ENCODE results near the gene HTR3A. TPM values are rescaled to one million over a fixed set of nuclear protein-coding genes. Genes with fewer than 3 reads are reported as not detected.

The HTR3A gene
- total RNA-seq, 1 donor from 2014 or later, result 14.5 TPM

GRCh38 chr11:114019574-114019973 is 44.7 kb downstream of the HTR3A start:
- DNase-seq, result no peak
- H3K27ac Mint-ChIP-seq (ENCODE audit: unreplicated experiment), result no peak overlapping the region
- H3K4me1 Mint-ChIP-seq (ENCODE audit: low read depth, unreplicated experiment), result no peaks in the 10 kb centered on the region

GRCh38 chr11:114025329-114025907 is 50.5 kb downstream of the HTR3A start:
- H3K36me3 Mint-ChIP-seq (ENCODE audit: unreplicated experiment), result peaks cover 4% of the 10 kb centered on the region
- peaks cover 2% of the 10 kb centered on the region for H3K27me3 Mint-ChIP-seq (ENCODE audit: unreplicated experiment)
- H3K27ac Mint-ChIP-seq (ENCODE audit: unreplicated experiment), result no peak overlapping the region
- no peak for DNase-seq
- TF ChIP-seq, protein P1, sequence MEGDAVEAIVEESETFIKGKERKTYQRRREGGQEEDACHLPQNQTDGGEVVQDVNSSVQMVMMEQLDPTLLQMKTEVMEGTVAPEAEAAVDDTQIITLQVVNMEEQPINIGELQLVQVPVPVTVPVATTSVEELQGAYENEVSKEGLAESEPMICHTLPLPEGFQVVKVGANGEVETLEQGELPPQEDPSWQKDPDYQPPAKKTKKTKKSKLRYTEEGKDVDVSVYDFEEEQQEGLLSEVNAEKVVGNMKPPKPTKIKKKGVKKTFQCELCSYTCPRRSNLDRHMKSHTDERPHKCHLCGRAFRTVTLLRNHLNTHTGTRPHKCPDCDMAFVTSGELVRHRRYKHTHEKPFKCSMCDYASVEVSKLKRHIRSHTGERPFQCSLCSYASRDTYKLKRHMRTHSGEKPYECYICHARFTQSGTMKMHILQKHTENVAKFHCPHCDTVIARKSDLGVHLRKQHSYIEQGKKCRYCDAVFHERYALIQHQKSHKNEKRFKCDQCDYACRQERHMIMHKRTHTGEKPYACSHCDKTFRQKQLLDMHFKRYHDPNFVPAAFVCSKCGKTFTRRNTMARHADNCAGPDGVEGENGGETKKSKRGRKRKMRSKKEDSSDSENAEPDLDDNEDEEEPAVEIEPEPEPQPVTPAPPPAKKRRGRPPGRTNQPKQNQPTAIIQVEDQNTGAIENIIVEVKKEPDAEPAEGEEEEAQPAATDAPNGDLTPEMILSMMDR (IDR thresholded peaks at IDR 0.05; ENCODE audit: partially characterized antibody, unreplicated experiment), result no peak
- H3K9me3 Mint-ChIP-seq (ENCODE audit: unreplicated experiment), result no peaks in the 10 kb centered on the region
- H3K4me1 Mint-ChIP-seq (ENCODE audit: low read depth, unreplicated experiment), result no peaks in the 10 kb centered on the region
- no peak overlapping the region for H3K4me3 Mint-ChIP-seq (ENCODE audit: unreplicated experiment)

More at GRCh38 chr11:114019574-114019973, 44.7 kb downstream of the HTR3A start:
- no peaks in the 10 kb centered on the region for H3K27me3 Mint-ChIP-seq (ENCODE audit: unreplicated experiment)
- no peak overlapping the region for H3K4me3 Mint-ChIP-seq (ENCODE audit: unreplicated experiment)
- peaks cover 1% of the 10 kb centered on the region for H3K9me3 Mint-ChIP-seq (ENCODE audit: unreplicated experiment)
- no peaks in the 10 kb centered on the region for H3K36me3 Mint-ChIP-seq (ENCODE audit: unreplicated experiment)
- TF ChIP-seq, protein P1 (IDR thresholded peaks at IDR 0.05; ENCODE audit: partially characterized antibody, unreplicated experiment), result no peak

- Mint-ChIP-seq H3K27me3 (ENCODE audit: unreplicated experiment) (peaks cover 2% of the 10 kb centered on the region), H3K4me1 (ENCODE audit: low read depth, unreplicated experiment) (no peaks in the 10 kb centered on the region), H3K9me3 (ENCODE audit: unreplicated experiment) (no peaks in the 10 kb centered on the region), H3K27ac (ENCODE audit: unreplicated experiment) (no peak overlapping the region), H3K4me3 (ENCODE audit: unreplicated experiment) (no peak overlapping the region), H3K36me3 (ENCODE audit: unreplicated experiment) (peaks cover 4% of the 10 kb centered on the region)
- DNase-seq, result no peak
- TF ChIP-seq, protein P1 (IDR thresholded peaks at IDR 0.05; ENCODE audit: partially characterized antibody, unreplicated experiment), result no peak
These were observed 51.4 kb downstream of the HTR3A start for GRCh38 chr11:114026355-114026754.

DNA sequence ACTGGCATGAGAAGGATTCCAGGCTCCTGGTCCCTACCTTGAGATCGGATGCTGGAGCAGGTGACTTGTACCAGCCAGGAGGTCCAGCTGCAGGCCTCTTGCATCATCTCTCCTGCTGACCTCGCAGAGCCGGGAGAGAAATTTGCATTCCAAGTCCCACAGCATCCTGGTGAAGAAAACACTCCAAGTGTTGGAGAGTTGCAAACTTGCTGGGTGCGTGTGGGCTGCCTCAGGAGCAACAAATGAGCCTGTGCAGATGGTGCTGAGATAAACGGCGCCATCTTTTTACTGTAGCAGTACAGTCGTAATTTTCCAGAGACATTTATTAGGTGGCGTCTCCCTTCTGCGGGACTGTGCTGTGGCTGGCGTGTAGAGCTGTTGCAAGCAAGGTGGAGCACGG is 52.5 kb downstream of the HTR3A start:
- H3K4me1 Mint-ChIP-seq (ENCODE audit: low read depth, unreplicated experiment), result no peaks in the 10 kb centered on the region
- H3K36me3 Mint-ChIP-seq (ENCODE audit: unreplicated experiment), result peaks cover 4% of the 10 kb centered on the region
- no peak overlapping the region for H3K4me3 Mint-ChIP-seq (ENCODE audit: unreplicated experiment)
- DNase-seq, result no peak
- no peak overlapping the region for H3K27ac Mint-ChIP-seq (ENCODE audit: unreplicated experiment)
- H3K27me3 Mint-ChIP-seq (ENCODE audit: unreplicated experiment), result peaks cover 4% of the 10 kb centered on the region
- TF ChIP-seq, protein P1 (IDR thresholded peaks at IDR 0.05; ENCODE audit: partially characterized antibody, unreplicated experiment), result no peak
- no peaks in the 10 kb centered on the region for H3K9me3 Mint-ChIP-seq (ENCODE audit: unreplicated experiment)

GRCh38 chr11:114027926-114028325 is 53.0 kb downstream of the HTR3A start:
- no peaks in the 10 kb centered on the region for H3K4me1 Mint-ChIP-seq (ENCODE audit: low read depth, unreplicated experiment)
- H3K36me3 Mint-ChIP-seq (ENCODE audit: unreplicated experiment), result peaks cover 4% of the 10 kb centered on the region
- H3K27ac Mint-ChIP-seq (ENCODE audit: unreplicated experiment), result no peak overlapping the region
- TF ChIP-seq, protein P1 (IDR thresholded peaks at IDR 0.05; ENCODE audit: partially characterized antibody, unreplicated experiment), result no peak
- no peaks in the 10 kb centered on the region for H3K9me3 Mint-ChIP-seq (ENCODE audit: unreplicated experiment)
- H3K4me3 Mint-ChIP-seq (ENCODE audit: unreplicated experiment), result no peak overlapping the region
- H3K27me3 Mint-ChIP-seq (ENCODE audit: unreplicated experiment), result peaks cover 4% of the 10 kb centered on the region
- DNase-seq, result no peak
